Hematopoietic multipotent progenitor cell treated with erythropoietin and hydrocortisone succinate and interleukin-3 and kit ligand, for 6 days (in vitro differentiated cells): ENCODE data around the gene HEATR5B.
"Not testable (repeated sequence)": the region's sequence is repeated elsewhere in the genome, so short reads cannot be mapped to it uniquely, and the experiment has no call there.

Experiments used
- DNase-seq: peaks from one replicate; pipeline ENCODE4 v3.0.0-alpha.2; 2015

HEATR5B gene

DNA sequence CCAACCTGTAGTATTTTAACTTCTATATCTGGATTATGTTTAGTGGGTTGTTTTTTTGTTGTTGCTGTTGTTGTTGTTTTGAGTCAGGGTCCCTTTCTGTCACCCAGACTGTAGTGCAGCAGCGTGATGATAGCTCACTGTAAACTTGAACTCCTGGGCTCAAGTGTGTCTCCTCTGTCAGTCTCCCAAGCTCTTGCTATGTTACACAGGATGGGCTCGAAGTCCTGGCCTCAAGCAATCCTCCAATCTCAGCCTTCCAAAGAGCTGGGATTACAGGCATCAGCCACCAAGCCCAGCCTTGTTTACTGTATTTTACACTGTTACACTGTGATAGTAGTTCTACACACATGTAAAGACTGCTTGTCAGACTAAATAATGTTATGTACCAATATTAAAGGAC, 108.1 kb downstream of the HEATR5B start:
- no peak for DNase-seq

DNA sequence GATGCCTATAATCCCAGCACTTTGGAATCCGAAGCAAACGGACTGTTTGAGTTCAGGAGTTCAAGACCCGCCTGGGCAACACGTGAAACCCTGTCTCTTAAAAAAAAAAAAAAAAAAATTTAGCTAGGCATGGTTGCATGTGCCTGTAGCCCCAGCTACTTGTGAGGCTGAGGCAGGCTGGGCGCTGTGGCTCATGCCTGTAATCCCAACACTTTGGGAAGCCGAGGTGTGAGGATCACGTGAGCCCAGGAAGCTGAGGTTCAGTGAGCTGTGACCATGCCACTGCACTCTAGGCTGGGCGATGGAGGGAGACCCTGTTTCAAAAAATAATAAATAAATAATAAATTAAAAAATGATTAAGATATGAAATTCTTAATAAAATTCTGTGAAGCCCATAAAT, 108.9 kb downstream of the HEATR5B start:
- no peak for DNase-seq

DNA sequence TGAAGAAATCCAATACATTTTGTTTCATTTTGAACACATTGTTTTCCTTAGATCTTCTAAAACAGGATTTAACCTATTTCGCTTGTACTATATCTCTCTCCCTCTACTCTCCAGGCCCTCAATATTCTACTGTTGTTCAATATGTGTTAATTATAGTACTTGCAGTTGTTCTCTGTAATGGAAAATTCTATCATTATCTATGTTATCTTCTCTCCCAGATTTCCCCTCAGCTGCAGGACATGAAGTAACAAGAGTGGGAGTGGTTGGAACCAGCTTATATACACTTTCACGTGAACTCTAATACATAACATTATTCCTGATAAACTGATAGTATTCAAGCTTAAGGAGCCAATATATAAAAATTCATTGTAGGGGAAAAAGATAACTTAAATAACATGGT, 110.9 kb downstream of the HEATR5B start:
- DNase-seq, result peak; percentile 61

GRCh38 chr2:36971990-36972389, 112.2 kb downstream of the HEATR5B start:
- DNase-seq, result no peak

DNA sequence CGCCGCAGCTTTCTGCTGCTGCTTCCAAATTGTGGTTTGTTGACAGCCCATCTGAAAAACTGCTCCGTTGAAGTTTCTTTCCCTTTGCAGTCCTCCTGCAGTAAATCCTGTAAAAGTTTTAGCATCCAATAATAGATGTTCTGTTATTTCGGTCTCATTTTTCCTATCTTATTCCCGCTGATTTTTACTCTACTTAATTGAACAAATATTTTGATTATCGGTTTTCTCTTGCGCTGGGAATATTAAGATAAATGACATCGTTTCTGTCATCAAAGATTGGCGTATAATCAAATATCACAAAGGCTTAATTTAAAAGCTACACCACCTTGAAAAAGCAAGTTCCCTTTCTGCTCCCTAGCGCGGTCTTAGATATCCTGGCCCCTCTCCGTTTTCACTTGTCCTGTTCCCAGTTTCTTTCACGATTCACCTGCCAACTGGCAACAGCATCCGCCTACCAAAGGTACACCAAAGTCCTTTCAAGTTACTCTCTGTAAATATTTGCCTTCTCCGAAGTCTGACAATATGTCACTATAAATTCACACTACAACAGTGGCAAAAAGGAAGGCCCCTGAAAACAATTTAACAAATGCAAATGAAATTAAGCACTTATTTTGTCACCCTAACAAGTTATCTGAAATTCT, 116.8 kb downstream of the HEATR5B start:
- DNase-seq, result peak; percentile 39

DNA sequence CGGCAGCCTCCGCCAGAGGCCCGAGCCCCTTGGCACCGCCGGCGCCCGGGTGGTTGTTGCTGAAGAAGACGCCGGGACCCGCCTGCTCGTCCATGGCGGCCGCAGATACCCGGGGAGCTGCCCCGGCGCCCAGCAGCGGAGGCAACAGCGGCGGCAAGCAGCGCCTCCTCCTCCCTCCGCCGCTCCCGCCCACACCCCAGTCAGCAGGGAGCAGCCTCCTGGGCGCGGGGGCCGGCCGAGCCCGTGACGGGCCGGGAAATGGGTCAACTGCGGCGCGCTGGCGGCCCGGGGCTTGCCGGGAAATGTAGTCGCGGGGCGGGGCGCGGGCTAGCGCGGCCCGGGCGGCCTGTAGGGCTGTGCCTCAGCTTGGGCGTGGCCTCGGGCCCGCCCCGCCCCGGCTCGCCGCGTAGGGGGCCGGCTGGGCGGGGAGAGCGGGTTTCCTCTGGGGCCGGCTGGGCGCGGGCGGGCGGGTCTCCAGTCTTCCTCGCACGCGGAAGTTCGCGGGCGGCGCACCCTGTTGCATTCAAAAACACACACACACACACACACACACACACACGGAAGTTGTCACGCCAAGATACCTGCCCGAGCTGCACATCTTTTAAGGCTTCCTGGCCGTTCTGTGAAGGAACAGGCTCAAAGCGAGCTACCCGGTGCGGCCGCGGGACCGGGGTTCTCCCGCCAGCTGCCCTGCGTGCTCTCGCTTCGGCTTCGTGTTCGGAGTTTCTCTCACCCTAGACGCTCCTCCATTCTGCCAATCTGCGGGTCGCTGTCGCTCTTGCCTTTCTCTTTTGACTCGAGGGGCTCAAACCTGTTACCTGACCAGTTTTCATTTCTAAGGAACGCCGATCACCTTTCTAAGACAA, 117.6 kb downstream of the HEATR5B start, which contains the start of gene STRN:
Gene STRN (minus strand): TSS at position 167 of the 866 bp plus-strand sequence. CDS start 73 bp downstream, at position 94.
- DNase-seq, result peak; percentile 96

GRCh38 chr2:36965751-36966369, 118.3 kb downstream of the HEATR5B start:
- peak; percentile 55 for DNase-seq

DNA sequence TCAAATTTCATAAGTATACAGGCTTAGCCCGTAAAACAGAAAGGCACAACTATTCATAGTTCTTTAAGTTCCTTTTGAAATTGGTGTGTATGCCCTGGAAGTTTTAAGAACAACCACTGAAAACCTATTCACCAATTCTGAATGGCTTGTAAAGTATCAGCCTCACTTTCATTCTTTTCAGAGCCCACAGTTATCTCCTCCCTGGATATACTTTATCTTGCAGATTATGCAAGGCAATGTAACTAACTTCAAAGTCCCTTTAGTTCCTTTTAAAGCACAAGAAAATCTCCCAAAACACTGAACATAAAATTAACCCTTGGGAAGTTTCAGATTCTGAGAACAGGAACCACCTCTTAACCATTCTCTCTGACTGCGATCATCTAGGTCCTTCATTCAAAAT, 119.0 kb downstream of the HEATR5B start:
- peak; percentile 34 for DNase-seq

GRCh38 chr2:36964496-36965058, 119.6 kb downstream of the HEATR5B start:
- peak; percentile 12 for DNase-seq

DNA sequence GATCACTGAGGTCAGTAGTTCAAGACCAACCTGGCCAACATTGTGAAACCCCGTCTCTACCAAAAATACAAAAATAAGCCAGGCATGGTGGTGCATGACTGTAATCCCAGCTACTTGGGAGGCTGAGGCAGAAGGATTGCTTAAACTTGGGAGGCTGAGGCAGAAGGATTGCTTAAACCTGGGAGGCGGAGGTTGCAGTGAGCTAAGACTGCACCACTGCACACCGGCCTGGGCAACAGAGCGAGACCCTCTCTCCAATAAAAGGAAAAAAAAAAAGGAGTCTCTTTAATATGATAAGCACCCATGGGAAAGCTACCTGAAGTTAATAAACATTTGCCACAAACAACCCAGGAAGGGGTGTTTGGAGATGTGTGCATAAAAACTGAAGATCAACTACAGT, 120.4 kb downstream of the HEATR5B start:
- no peak for DNase-seq

GRCh38 chr2:36963106-36963505, 121.1 kb downstream of the HEATR5B start:
- no peak for DNase-seq

GRCh38 chr2:36960773-36961172, 123.4 kb downstream of the HEATR5B start:
- DNase-seq, result no peak

DNA sequence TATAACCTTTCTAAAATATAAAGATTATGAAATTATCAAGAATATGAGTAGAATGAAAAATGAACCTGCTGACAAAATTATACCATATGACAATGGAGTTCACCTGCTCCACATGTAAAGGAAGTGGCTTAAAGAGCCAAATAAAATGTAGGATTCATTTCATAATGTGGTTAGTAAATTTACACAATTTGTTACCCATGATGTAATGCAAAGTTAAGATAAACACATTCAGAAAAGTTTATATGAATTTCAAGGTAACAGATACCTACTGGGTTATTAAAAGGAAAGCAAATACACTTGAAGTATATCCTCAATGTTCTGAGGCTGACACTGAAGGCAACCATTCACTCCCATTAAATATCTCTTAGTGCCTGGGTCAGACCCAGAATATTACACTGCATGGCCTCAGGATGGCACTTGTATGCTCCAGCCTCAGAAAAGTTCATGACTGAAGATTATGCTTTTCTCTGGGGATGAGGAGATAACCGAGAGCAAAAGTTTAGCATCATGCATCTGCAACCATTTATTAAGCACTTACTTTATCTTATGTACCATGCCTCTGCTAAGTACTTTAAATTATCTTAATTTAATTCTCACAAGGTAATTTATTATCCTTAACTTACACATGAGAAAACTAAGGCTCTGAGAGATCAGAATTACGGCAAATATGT, 124.0 kb downstream of the HEATR5B start:
- peak; percentile 61 for DNase-seq

- DNase-seq, result no peak
Observed at GRCh38 chr2:36954977-36955607, 129.1 kb downstream of the HEATR5B start.

GRCh38 chr2:36952748-36953197, 131.4 kb downstream of the HEATR5B start:
- DNase-seq, result no peak

DNA sequence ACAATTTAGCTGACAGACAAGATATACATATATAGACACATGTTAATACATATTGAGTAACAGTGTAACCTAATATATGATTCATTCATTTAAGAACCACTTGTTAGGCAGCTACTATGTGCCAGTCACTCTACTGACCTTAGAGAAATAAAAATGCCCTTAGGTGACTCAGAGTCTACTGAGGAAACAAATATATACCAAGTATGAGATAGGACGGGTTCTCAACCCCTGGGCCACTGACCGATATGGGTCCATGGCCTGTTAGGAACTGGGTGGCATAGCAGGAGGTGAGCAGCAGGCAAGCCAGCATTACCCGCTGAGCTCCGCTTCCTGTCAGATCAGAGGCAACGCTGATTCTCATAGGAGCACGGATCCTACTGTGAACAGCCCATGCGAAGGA, 132.6 kb downstream of the HEATR5B start:
- no peak for DNase-seq

DNA sequence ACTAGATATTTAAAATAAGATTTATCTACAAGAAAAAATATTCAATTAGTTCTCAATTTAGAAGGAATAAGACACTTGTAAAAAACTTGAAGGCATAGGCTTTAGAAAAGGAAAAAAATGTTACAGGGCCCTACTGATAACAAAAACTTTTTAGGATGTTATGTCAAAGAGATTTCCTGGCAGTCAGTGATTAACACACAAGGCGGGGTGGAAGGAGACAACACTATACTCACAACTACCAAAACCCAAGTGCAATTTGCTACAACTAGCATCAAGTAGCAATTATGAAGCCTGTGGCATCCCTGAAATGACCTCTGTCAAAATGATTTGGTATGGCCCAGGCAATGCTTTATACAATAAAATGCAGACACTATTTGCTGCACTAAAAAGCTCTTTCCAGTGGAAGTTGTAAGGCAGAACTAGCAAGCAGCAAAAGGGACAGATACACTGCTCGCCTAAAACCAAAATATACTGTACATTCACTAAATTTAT, 133.1 kb downstream of the HEATR5B start:
- peak; percentile 53 for DNase-seq

GRCh38 chr2:36949845-36950244, 134.3 kb downstream of the HEATR5B start:
- no peak for DNase-seq

DNA sequence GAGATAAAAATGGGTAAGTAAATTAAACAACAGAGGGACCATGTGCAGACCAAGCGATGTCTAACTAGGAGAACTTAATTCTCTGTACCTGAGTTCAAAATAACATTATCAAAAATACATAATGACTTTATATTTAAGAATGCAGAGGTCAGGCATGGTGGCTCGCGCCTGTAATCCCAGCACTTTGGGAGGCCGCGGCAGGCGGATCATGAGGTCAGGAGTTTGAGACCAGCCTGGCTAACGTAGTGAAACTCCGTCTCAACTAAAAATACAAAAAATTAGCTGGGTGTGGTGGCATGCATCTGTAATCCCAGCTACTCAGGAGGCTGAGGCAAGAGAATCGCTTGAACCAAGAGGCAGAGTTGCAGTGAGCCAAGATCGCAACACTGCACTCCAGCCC, 138.9 kb downstream of the HEATR5B start:
- DNase-seq, result not testable (repeated sequence)

- no peak for DNase-seq
Observed at GRCh38 chr2:36941867-36942266, 142.3 kb downstream of the HEATR5B start.

GRCh38 chr2:36936526-36936925, 147.6 kb downstream of the HEATR5B start:
- DNase-seq, result not testable (repeated sequence)

GRCh38 chr2:36931688-36932087, 152.5 kb downstream of the HEATR5B start:
- DNase-seq, result not testable (repeated sequence)
